ENCODE measurements around the gene RIN1. TPM values are rescaled to one million over a fixed set of nuclear protein-coding genes. Genes with fewer than 3 reads are reported as not detected.

RIN1 gene
- total RNA-seq, 6 experiments from 2014 or later, result 32.9 to 55.0 (median 49.8) TPM

DNA sequence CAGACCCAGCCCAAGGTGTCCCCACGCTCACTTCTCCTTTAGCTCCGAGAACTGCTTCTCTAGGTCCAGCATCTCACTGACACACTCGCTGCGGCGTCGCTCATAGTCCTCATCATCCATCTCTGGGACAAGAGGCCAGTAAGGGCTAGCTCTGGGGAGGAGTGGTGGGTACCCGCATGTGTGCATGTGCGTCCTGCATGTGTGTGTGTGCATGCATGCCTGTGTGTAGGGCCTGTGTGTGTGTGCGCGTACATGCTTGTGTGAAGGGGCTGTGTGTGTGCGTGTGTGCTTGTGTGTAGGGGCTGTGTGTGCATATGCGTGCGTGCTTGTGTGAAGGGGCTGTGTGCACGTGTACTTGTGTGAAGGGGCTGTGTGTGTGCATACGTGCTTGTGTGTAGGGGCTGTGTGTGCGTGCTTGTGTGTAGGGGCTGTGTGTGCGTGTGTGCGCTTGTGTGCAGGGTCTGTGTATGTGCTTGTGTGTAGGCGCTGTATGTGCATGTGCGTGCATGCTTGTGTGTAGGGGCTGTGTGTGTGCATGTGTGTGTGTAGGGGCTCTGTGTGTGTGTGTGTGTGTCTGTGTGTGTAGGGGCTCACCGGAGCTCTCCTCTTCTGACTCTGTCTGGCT is 5.4 kb upstream of the RIN1 start:
- no peaks in the 10 kb centered on the region for H3K9me3 Mint-ChIP-seq
- no peak for TF ChIP-seq CTCF (IDR thresholded peaks at IDR 0.05)
- no peak for DNase-seq
- H3K27me3 Mint-ChIP-seq (ENCODE audit: insufficient read depth), result peaks cover 8% of the 10 kb centered on the region
- H3K27ac Mint-ChIP-seq, result peak overlapping the region; percentile 95; the same call in 1 of the 2 replicates
- H3K36me3 Mint-ChIP-seq (ENCODE audit: low read depth), result peaks cover 27% of the 10 kb centered on the region
- H3K4me3 Mint-ChIP-seq, result no peak overlapping the region; the same call in 1 of the 2 replicates
- peaks cover 71% of the 10 kb centered on the region for H3K4me1 Mint-ChIP-seq (ENCODE audit: low read depth)

DNA sequence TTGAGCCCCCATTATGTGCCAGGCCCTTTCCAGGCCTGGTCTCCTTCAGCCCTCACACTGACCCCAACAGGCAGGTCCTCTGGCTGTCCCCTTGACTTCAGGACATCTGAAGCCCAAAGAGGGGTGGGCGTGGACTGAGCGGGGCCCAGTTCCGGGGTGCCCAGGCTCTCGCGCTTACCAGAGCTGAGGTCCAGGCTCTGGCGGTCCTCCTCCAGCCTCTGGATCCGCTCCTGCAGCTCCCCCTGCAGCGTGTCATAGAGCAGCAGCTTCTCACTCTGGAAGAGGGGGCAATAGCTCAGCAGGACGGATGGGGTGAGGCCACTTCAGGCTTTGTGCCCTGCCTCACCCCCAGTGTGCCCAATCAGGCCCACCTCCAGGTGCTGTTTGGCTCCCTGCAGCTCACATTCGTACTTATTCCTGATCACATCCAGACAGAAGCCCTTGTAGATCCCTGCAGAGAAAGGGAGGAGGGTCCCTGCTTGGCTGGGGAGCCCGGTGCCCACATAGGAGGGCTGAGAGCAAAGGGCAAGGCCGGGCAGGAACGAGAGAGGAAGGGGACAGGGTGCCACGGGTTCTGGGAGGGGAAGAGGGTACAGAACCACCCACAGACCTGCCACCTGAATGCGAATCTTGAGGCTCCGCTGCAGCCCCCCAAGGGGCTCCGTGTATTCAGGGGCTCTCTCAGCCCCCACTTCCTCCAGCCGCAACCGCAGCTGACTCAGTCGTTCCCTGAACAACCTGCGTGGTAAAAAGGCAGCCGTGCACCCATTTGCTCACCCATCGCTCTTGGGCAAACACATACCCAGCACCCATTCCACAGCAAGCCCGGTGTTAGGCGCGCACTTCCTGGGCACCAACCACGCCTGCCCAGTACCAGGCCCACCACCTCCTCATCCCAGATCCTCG is 4.6 kb upstream of the RIN1 start:
- Mint-ChIP-seq H3K36me3 (ENCODE audit: low read depth) (peaks cover 27% of the 10 kb centered on the region), H3K9me3 (no peaks in the 10 kb centered on the region), H3K4me3 (no peak overlapping the region), H3K27ac (peak overlapping the region; percentile 48; the same call in 1 of the 2 replicates), H3K27me3 (ENCODE audit: insufficient read depth) (peaks cover 12% of the 10 kb centered on the region), H3K4me1 (ENCODE audit: low read depth) (peaks cover 73% of the 10 kb centered on the region)
- no peak for TF ChIP-seq CTCF (IDR thresholded peaks at IDR 0.05)
- no peak for DNase-seq

GRCh38 chr11:66339686-66340483 is 3.7 kb upstream of the RIN1 start:
- no peaks in the 10 kb centered on the region for H3K9me3 Mint-ChIP-seq
- DNase-seq, result no peak
- H3K4me3 Mint-ChIP-seq, result no peak overlapping the region
- peak overlapping the region; percentile 66 for H3K27ac Mint-ChIP-seq
- peaks cover 12% of the 10 kb centered on the region for H3K27me3 Mint-ChIP-seq (ENCODE audit: insufficient read depth)
- H3K36me3 Mint-ChIP-seq (ENCODE audit: low read depth), result peaks cover 34% of the 10 kb centered on the region
- peaks cover 64% of the 10 kb centered on the region for H3K4me1 Mint-ChIP-seq (ENCODE audit: low read depth)
- TF ChIP-seq CTCF (IDR thresholded peaks at IDR 0.05), result no peak

GRCh38 chr11:66339162-66339675 is 3.0 kb upstream of the RIN1 start:
- H3K36me3 Mint-ChIP-seq (ENCODE audit: low read depth), result peaks cover 34% of the 10 kb centered on the region
- TF ChIP-seq CTCF (IDR thresholded peaks at IDR 0.05), result no peak
- H3K27me3 Mint-ChIP-seq (ENCODE audit: insufficient read depth), result peaks cover 13% of the 10 kb centered on the region
- peak overlapping the region; percentile 18; the same call in 1 of the 2 replicates for H3K4me3 Mint-ChIP-seq
- no peaks in the 10 kb centered on the region for H3K9me3 Mint-ChIP-seq
- H3K27ac Mint-ChIP-seq, result peak overlapping the region; percentile 66
- DNase-seq, result peak; percentile 56
- H3K4me1 Mint-ChIP-seq (ENCODE audit: low read depth), result peaks cover 60% of the 10 kb centered on the region

Measured in HFFc6 (cell line).